K562 (cell line): Measurements from ENCODE around the gene ZFPM1. TPM values are rescaled to one million over a fixed set of nuclear protein-coding genes. Genes with fewer than 3 reads are reported as not detected.

ENCODE experiments used
- ARID4B ChIP-seq: sonication (generic); formaldehyde crosslinking; IDR thresholded peaks from 2 replicates; pipeline ENCODE4 v1.8.0; 2022; ENCODE audit warnings: mild to moderate bottlenecking, missing genetic modification reagents
- BCLAF1 ChIP-seq, 2 experiments: fragments of 450-650 bp in 1 of 2; IDR thresholded peaks; 2 replicates each; pipeline ENCODE4 v1.6.1; 2011 to 2017; ENCODE audit warnings: low read depth in 2 of 2, antibody characterized with exemption in 1 of 2, borderline replicate concordance in 1 of 2, low read length in 1 of 2, mild to moderate bottlenecking in 1 of 2, mixed read lengths in 1 of 2; ENCODE audit not compliant: control insufficient read depth in 1 of 2
- FOXP1 ChIP-seq: sonication (generic); formaldehyde crosslinking; IDR thresholded peaks from 2 replicates; pipeline ENCODE4 v1.8.0; 2022; ENCODE audit warnings: mild to moderate bottlenecking, missing genetic modification reagents
- GABPB1 ChIP-seq: sonication (generic); formaldehyde crosslinking; IDR thresholded peaks from 2 replicates; pipeline ENCODE4 v1.8.0; 2022; ENCODE audit warnings: mild to moderate bottlenecking, missing genetic modification reagents
- KDM2B ChIP-seq: fragments of 250-450 bp; sonication (Bioruptor Pico); IDR thresholded peaks from 2 replicates; pipeline ENCODE4 v1.8.0; 2021; ENCODE audit warnings: mild to moderate bottlenecking, moderate library complexity
- MIER1 ChIP-seq: fragments of 450-650 bp; IDR thresholded peaks from 2 replicates; pipeline ENCODE4 v1.6.1; 2016; ENCODE audit warnings: antibody characterized with exemption, mild to moderate bottlenecking, low read depth
- MITF ChIP-seq: IDR thresholded peaks from 2 replicates; pipeline ENCODE4 v1.6.1; 2014; ENCODE audit warnings: antibody characterized with exemption
- NKRF ChIP-seq: fragments of 450-650 bp; IDR thresholded peaks from 2 replicates; pipeline ENCODE4 v1.6.1; 2016; ENCODE audit warnings: borderline replicate concordance
- PPARD ChIP-seq: fragments of 250-450 bp; sonication (Bioruptor Pico); IDR thresholded peaks from 2 replicates; pipeline ENCODE4 v1.8.0; 2022; ENCODE audit warnings: inconsistent platforms, mild to moderate bottlenecking, moderate library complexity
- SIN3B ChIP-seq: fragments of 450-650 bp; IDR thresholded peaks from 2 replicates; pipeline ENCODE4 v1.6.1; 2017; ENCODE audit warnings: low read depth, mild to moderate bottlenecking, moderate library complexity
- TAF15 ChIP-seq: fragments of 200-400 bp; formaldehyde crosslinking; IDR thresholded peaks from 2 replicates; pipeline ENCODE4 v1.6.1; 2017; ENCODE audit warnings: mild to moderate bottlenecking, low read depth, low read length, moderate library complexity
- TBL1XR1 ChIP-seq, 2 experiments: IDR thresholded peaks; 2 replicates each; pipeline ENCODE4 v1.6.1; 2012; ENCODE audit warnings: improper control_type of control experiment in 2 of 2, low read length in 2 of 2, mild to moderate bottlenecking in 1 of 2
- TEAD4 ChIP-seq, 2 experiments: sonication (generic) in 1 of 2; formaldehyde crosslinking in 1 of 2; IDR thresholded peaks; 2 replicates each; pipeline versions ENCODE4 v1.6.1 to v1.8.0; 2012 to 2022; ENCODE audit warnings: borderline replicate concordance in 1 of 2, inconsistent platforms in 1 of 2, low read length in 1 of 2, mild to moderate bottlenecking in 1 of 2, missing genetic modification reagents in 1 of 2
- ZNF395 ChIP-seq: fragments of 200-800 bp; sonication (Bioruptor generic); IDR thresholded peaks from 2 replicates; pipeline ENCODE4 v1.6.1; 2017; ENCODE audit warnings: missing genetic modification characterization, missing compliant biosample characterization
- polyA plus RNA-seq, 8 experiments: library from polyadenylated mRNA; depleted of rRNA in 4 of 8; stranded (reverse) in 5 of 8; unstranded in 3 of 8; fragments of >200 nt; fragmentation: Nextera tagmentation in 2 of 8; fragmentation: Illumina TruSeq in 1 of 8; extraction: Ambion mirVana in 2 of 8; extraction: Trizol in 1 of 8; gene quantifications; 2 replicates each; pipeline versions ENCODE4 v1.2.1 to v1.2.3, GENCODE V29; 2011 to 2014; ENCODE audit warnings: inconsistent platforms in 1 of 8, missing spikeins in 1 of 8
- total RNA-seq, 7 experiments: library from RNA; depleted of rRNA in 6 of 7; stranded (reverse); fragments of >200 nt in 6 of 7; fragmentation: Illumina TruSeq in 2 of 7; extraction: Trizol in 2 of 7; gene quantifications; 2 replicates each; pipeline versions ENCODE4 v1.2.1 to v1.2.3, GENCODE V29; 2011 to 2021; ENCODE audit warnings: low replicate concordance in 1 of 7

Gene ZFPM1
- total and polyA plus RNA-seq, 9 of the 15 experiments (the other 6 are each of a cell fraction or from before 2014, with no cell fraction given) = 0.03 to 35.9 (median 1.4) TPM

GRCh38 chr16:88569614-88569984 is 116.5 kb downstream of the ZFPM1 start (continued):
- TF ChIP-seq SIN3B (no peak), TBL1XR1 (IDR thresholded peaks at IDR 0.05; ENCODE audit: low read length in 2 of 2) (no peak), GABPB1 (CRISPR knock-in tag) (no peak), TEAD4 (IDR thresholded peaks at IDR 0.05; ENCODE audit: low read length) (no peak; the same call in 1 of the 2 replicates), TEAD4 (CRISPR knock-in tag; IDR thresholded peaks at IDR 0.05; ENCODE audit: borderline replicate concordance) (no peak), KDM2B (CRISPR knock-in tag) (peak; percentile 80; the same call in 1 of the 2 replicates), MIER1 (0 out of 2 replicates have a peak, but pooled peaks have one; percentile 54), BCLAF1 (IDR thresholded peaks at IDR 0.05; ENCODE audit: borderline replicate concordance in 1 of 2, control insufficient read depth in 1 of 2, low read depth in 2 of 2, low read length in 1 of 2) (no peak), PPARD (no peak), TAF15 (no peak), FOXP1 (CRISPR knock-in tag) (0 out of 2 replicates have a peak, but pooled peaks have one; percentile 34), NKRF (peak; percentile 34; the same call in 1 of the 2 replicates), ZNF395 (CRISPR knock-in tag) (no peak), ARID4B (peak; percentile 22; the same call in 1 of the 2 replicates), MITF (no peak)
